Osteoblast (primary cell): ENCODE results near the gene TPPP2. TPM values are rescaled to one million over a fixed set of nuclear protein-coding genes. Genes with fewer than 3 reads are reported as not detected.

Experiments used
- DNase-seq: peaks from one replicate; pipeline ENCODE4 v3.0.0; 2011; ENCODE audit warnings: low spot score, mixed read lengths; ENCODE audit not compliant: insufficient read length; ENCODE audit errors: missing footprints
- H2AFZ ChIP-seq: 2 replicates; pipeline ENCODE4 v1.6.0; 2011; ENCODE audit warnings: mild to moderate bottlenecking, low read length
- H3K27ac ChIP-seq: 2 replicates; pipeline ENCODE4 v1.5.1; 2011; ENCODE audit warnings: mild to moderate bottlenecking, low read depth, low read length, moderate library complexity
- H3K27me3 ChIP-seq: 2 replicates; pipeline ENCODE4 v1.6.0; 2012; ENCODE audit warnings: mild to moderate bottlenecking, control low read depth, inconsistent platforms, low read length, moderate library complexity; ENCODE audit not compliant: insufficient read depth
- H3K36me3 ChIP-seq: 2 replicates; pipeline ENCODE4 v1.5.1; 2011; ENCODE audit warnings: mild to moderate bottlenecking, low read length, control low read depth, moderate library complexity; ENCODE audit not compliant: insufficient read depth
- H3K4me1 ChIP-seq: 2 replicates; pipeline ENCODE4 v1.5.1; 2011; ENCODE audit warnings: mild to moderate bottlenecking, low read length, control low read depth, moderate library complexity; ENCODE audit not compliant: insufficient read depth
- H3K4me2 ChIP-seq: 2 replicates; pipeline ENCODE4 v1.6.0; 2011; ENCODE audit warnings: mild to moderate bottlenecking, low read length; ENCODE audit not compliant: insufficient read depth
- H3K4me3 ChIP-seq: fragments of 200-600 bp; sonication (generic); 3 replicates; pipeline ENCODE4 v1.5.1; 2012; ENCODE audit warnings: mild to moderate bottlenecking, low read length, inconsistent platforms; ENCODE audit not compliant: insufficient read depth
- H3K79me2 ChIP-seq: 2 replicates; pipeline ENCODE4 v1.6.0; 2012; ENCODE audit warnings: mild to moderate bottlenecking, low read length, control low read depth, inconsistent platforms; ENCODE audit not compliant: insufficient read depth
- H3K9me3 ChIP-seq: 2 replicates; pipeline ENCODE4 v1.5.1; 2011; ENCODE audit warnings: low read depth, low read length, control low read depth
- H4K20me1 ChIP-seq: 2 replicates; pipeline ENCODE4 v1.6.0; 2012; ENCODE audit warnings: mild to moderate bottlenecking, low read length, control low read depth; ENCODE audit not compliant: insufficient read depth
- total RNA-seq: library from RNA; depleted of rRNA; stranded (reverse); fragments of >200 nt; gene quantifications from 2 replicates; pipeline ENCODE4 v1.2.3, GENCODE V29; 2012
- TF ChIP-seq, protein P1 (sequence below): IDR thresholded peaks from 2 replicates; pipeline ENCODE4 v1.5.1; 2011; ENCODE audit warnings: mild to moderate bottlenecking, low read depth, low read length, moderate library complexity; ENCODE audit errors: extremely low read depth

TPPP2 gene
- total RNA-seq, 1 donor: not detected

DNA sequence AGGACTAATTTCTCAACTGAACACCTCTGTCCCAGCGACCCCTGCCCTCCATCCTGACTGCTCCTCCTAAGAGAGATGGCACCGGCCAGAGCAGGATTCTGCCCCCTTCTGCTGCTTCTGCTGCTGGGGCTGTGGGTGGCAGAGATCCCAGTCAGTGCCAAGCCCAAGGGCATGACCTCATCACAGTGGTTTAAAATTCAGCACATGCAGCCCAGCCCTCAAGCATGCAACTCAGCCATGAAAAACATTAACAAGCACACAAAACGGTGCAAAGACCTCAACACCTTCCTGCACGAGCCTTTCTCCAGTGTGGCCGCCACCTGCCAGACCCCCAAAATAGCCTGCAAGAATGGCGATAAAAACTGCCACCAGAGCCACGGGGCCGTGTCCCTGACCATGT is 12.9 kb downstream of the TPPP2 start:
- H3K9me3 ChIP-seq: no peaks in the 10 kb centered on the region
- TF ChIP-seq, protein P1, sequence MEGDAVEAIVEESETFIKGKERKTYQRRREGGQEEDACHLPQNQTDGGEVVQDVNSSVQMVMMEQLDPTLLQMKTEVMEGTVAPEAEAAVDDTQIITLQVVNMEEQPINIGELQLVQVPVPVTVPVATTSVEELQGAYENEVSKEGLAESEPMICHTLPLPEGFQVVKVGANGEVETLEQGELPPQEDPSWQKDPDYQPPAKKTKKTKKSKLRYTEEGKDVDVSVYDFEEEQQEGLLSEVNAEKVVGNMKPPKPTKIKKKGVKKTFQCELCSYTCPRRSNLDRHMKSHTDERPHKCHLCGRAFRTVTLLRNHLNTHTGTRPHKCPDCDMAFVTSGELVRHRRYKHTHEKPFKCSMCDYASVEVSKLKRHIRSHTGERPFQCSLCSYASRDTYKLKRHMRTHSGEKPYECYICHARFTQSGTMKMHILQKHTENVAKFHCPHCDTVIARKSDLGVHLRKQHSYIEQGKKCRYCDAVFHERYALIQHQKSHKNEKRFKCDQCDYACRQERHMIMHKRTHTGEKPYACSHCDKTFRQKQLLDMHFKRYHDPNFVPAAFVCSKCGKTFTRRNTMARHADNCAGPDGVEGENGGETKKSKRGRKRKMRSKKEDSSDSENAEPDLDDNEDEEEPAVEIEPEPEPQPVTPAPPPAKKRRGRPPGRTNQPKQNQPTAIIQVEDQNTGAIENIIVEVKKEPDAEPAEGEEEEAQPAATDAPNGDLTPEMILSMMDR: no peak
- H4K20me1 ChIP-seq: no peaks in the 10 kb centered on the region
- H2AFZ ChIP-seq: no peak overlapping the region
- H3K4me3 ChIP-seq: no peak overlapping the region
- H3K4me2 ChIP-seq: no peak overlapping the region
- no peak for DNase-seq
- no peaks in the 10 kb centered on the region for H3K79me2 ChIP-seq
- peaks cover 17% of the 10 kb centered on the region for H3K4me1 ChIP-seq
- no peak overlapping the region for H3K27ac ChIP-seq
- H3K27me3 ChIP-seq: peaks cover 11% of the 10 kb centered on the region
- no peaks in the 10 kb centered on the region for H3K36me3 ChIP-seq

- no peak overlapping the region for H3K4me3 ChIP-seq
- H3K4me2 ChIP-seq: no peak overlapping the region
- H3K4me1 ChIP-seq: peaks cover 17% of the 10 kb centered on the region
- no peak overlapping the region for H2AFZ ChIP-seq
- no peaks in the 10 kb centered on the region for H3K79me2 ChIP-seq
- H3K9me3 ChIP-seq: no peaks in the 10 kb centered on the region
- H3K27me3 ChIP-seq: peaks cover 11% of the 10 kb centered on the region
- TF ChIP-seq, protein P1: no peak
- H3K27ac ChIP-seq: no peak overlapping the region
- H3K36me3 ChIP-seq: no peaks in the 10 kb centered on the region
- DNase-seq: no peak
- no peaks in the 10 kb centered on the region for H4K20me1 ChIP-seq
Measured at GRCh38 chr14:21043387-21043973, 13.5 kb downstream of the TPPP2 start.

DNA sequence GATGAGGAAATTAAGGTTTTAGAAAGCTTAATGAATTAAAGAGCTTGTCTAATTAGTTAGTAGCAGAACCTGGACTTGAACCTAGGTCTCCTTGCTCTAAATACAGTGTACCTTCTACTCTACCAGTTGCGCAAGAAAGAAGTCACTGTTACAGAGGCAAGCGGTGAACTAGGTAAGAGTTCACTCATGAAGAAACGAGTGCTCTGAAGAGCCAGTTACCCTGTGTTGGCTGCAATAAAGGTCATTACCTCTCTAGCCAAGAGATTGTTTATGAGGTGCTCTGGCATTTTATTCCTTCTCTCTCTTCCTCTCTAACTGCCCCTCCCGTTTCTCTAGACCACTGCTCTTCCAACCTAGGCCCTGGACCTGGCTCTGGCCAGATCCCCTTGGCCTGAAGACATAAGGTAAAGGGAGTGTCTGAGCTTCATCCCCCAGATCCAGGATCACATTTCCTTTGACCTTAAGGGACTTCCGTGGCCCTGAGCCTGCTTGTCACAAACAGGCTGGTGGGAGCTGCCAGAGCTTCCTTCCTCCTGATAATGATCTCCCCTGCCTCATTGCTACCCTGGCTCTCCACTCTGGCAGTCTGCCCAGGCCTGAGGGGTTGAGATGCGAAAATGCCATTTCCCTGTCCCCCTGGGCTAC is 14.1 kb downstream of the TPPP2 start:
- no peaks in the 10 kb centered on the region for H4K20me1 ChIP-seq
- no peak overlapping the region for H2AFZ ChIP-seq
- peaks cover 18% of the 10 kb centered on the region for H3K4me1 ChIP-seq
- peaks cover 11% of the 10 kb centered on the region for H3K27me3 ChIP-seq
- TF ChIP-seq, protein P1: no peak
- no peak overlapping the region for H3K4me3 ChIP-seq
- no peak for DNase-seq
- no peaks in the 10 kb centered on the region for H3K79me2 ChIP-seq
- no peak overlapping the region for H3K4me2 ChIP-seq
- no peaks in the 10 kb centered on the region for H3K9me3 ChIP-seq
- H3K36me3 ChIP-seq: no peaks in the 10 kb centered on the region
- H3K27ac ChIP-seq: no peak overlapping the region

DNA sequence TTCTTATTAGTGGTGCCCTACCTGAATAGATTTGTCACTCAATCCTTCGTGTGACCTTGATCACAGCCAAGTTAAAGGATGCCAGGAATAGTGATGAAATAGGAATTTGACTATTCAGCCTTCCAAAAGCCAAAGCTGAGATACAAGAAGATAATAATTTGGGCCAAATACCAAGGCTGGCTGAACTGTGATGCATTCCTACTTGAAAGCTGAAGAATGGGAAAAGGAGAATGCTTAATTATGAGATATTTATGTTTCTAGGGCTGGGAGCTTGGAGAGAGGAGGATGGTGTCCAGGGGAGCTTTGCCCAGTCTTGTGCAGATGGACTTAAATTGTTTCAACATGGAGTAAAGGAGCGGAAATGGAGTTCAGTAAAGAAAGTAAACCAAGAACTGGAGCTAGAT is 17.4 kb downstream of the TPPP2 start:
- H3K27me3 ChIP-seq: peaks cover 11% of the 10 kb centered on the region
- no peak overlapping the region for H3K27ac ChIP-seq
- H3K36me3 ChIP-seq: no peaks in the 10 kb centered on the region
- no peak overlapping the region for H3K4me2 ChIP-seq
- no peaks in the 10 kb centered on the region for H3K79me2 ChIP-seq
- H3K4me1 ChIP-seq: peaks cover 17% of the 10 kb centered on the region
- no peak for DNase-seq
- H3K9me3 ChIP-seq: no peaks in the 10 kb centered on the region
- H3K4me3 ChIP-seq: no peak overlapping the region
- H4K20me1 ChIP-seq: no peaks in the 10 kb centered on the region
- TF ChIP-seq, protein P1: no peak
- H2AFZ ChIP-seq: peak overlapping the region; percentile 37
